Activated CD8-positive, alpha-beta T cell treated with anti-CD3 and anti-CD28 coated beads for 36 hours (primary cell): ENCODE data around the gene SIGLEC6. TPM values are rescaled to one million over a fixed set of nuclear protein-coding genes. Genes with fewer than 3 reads are reported as not detected.

Experiments used
- ATAC-seq: fragments of 200-7000 bp; cut with Tn5 transposase; one replicate; pipeline ENCODE4 v1.10.0; 2021; ENCODE audit warnings: mild to moderate bottlenecking, moderate library complexity
- CTCF ChIA-PET: fragments of 350-600 bp; sonication (Branson Sonifier 250); formaldehyde crosslinking; loops from one replicate; lab custom pipeline; 2021; ENCODE audit warnings: antibody characterized with exemption; lab: Charles Lee
- POLR2A ChIA-PET: fragments of 350-600 bp; sonication (Branson Sonifier 250); formaldehyde crosslinking; loops from one replicate; lab custom pipeline; 2021; ENCODE audit warnings: antibody characterized with exemption; lab: Charles Lee
- DNase-seq: peaks from one replicate; pipeline ENCODE4 v3.0.0-alpha.2; 2020
- H3K27ac Mint-ChIP-seq: one replicate; pipeline ENCODE4 v1.8.0; 2021; ENCODE audit warnings: mild to moderate bottlenecking, mixed read lengths
- H3K27me3 Mint-ChIP-seq: one replicate; pipeline ENCODE4 v1.8.0; 2021; ENCODE audit warnings: mixed read lengths
- H3K36me3 Mint-ChIP-seq: one replicate; pipeline ENCODE4 v1.8.0; 2021; ENCODE audit warnings: low read depth, mixed read lengths
- H3K4me1 Mint-ChIP-seq: one replicate; pipeline ENCODE4 v1.8.0; 2021; ENCODE audit warnings: low read depth, mixed read lengths
- H3K4me3 Mint-ChIP-seq: one replicate; pipeline ENCODE4 v1.8.0; 2021; ENCODE audit warnings: mild to moderate bottlenecking, moderate library complexity, mixed read lengths
- H3K9me3 Mint-ChIP-seq: one replicate; pipeline ENCODE4 v1.8.0; 2021; ENCODE audit warnings: mixed read lengths
- intact Hi-C: fragments of 100-400 bp; cut with micrococcal nuclease; formaldehyde crosslinking; loops from one replicate; pipeline ENCODE4 v1.10.0; 2022
- total RNA-seq, 2 experiments: library from RNA; stranded (reverse); gene quantifications; one replicate each; pipeline ENCODE4 v1.2.3, GENCODE V29; 2021
- TF ChIP-seq, protein P1 (sequence below): fragments of 200-600 bp; IDR thresholded peaks from one replicate; pipeline ENCODE4 v1.8.0; 2022; ENCODE audit warnings: antibody characterized with exemption, mild to moderate bottlenecking

SIGLEC6 gene
- total RNA-seq, 2 experiments from 2014 or later = not detected

DNA sequence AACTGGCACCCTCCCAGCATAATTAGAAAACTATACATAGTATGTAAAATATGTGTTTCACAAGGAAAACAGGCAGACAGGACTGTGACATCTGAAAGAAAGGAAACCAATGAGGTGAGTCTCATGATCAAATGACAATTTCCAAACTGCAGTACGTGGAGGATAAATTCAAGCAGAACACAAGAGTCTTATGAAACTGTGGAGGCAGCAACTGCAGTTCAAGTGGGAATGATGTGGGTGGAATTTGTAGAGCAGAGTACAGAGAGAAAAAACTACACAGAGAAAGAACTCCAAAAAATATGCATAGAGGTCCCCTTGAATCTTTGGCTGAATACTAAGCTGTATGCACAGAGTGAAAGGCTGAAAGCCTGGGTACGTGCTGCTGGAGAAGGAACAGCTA, 9.7 kb downstream of the SIGLEC6 start:
- no peaks in the 10 kb centered on the region for H3K36me3 Mint-ChIP-seq
- TF ChIP-seq, protein P1, sequence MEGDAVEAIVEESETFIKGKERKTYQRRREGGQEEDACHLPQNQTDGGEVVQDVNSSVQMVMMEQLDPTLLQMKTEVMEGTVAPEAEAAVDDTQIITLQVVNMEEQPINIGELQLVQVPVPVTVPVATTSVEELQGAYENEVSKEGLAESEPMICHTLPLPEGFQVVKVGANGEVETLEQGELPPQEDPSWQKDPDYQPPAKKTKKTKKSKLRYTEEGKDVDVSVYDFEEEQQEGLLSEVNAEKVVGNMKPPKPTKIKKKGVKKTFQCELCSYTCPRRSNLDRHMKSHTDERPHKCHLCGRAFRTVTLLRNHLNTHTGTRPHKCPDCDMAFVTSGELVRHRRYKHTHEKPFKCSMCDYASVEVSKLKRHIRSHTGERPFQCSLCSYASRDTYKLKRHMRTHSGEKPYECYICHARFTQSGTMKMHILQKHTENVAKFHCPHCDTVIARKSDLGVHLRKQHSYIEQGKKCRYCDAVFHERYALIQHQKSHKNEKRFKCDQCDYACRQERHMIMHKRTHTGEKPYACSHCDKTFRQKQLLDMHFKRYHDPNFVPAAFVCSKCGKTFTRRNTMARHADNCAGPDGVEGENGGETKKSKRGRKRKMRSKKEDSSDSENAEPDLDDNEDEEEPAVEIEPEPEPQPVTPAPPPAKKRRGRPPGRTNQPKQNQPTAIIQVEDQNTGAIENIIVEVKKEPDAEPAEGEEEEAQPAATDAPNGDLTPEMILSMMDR = no peak
- POLR2A ChIA-PET = no interaction called here
- intact Hi-C loops = no loop called here
- H3K4me1 Mint-ChIP-seq = no peaks in the 10 kb centered on the region
- CTCF ChIA-PET = interaction anchor here (0.6 to 1.1 kb wide), 2 partner anchors 49 to 135 kb away, joined by 3 to 6 read pairs; no protein-coding TSS in a partner anchor
- H3K27ac Mint-ChIP-seq = no peak overlapping the region
- H3K27me3 Mint-ChIP-seq = peaks cover 26% of the 10 kb centered on the region
- no peak overlapping the region for H3K4me3 Mint-ChIP-seq
- DNase-seq = no peak
- peaks cover 2% of the 10 kb centered on the region for H3K9me3 Mint-ChIP-seq
- no peak for ATAC-seq

DNA sequence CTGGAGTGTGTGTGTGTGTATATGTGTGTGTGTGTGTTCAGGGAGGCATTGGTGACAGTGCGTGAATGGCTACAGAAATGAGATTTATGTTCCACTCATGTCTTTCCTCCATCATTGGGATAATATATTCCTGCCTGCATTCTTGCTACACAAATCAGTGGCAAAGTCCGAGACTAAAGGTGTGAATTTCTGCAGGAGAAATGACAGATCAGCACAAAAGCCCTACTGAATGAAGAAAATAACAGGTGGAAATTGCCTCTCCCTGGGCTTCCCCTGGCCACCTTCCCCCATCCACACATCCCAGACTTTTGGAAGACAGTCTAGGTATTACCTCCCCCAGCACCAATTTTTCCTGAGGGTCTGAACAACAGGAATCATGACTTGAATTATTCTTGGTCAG, 10.1 kb downstream of the SIGLEC6 start:
- DNase-seq (no peak), ATAC-seq (no peak)
- peaks cover 2% of the 10 kb centered on the region for H3K9me3 Mint-ChIP-seq
- ChIA-PET CTCF (interaction anchor here (1.1 kb wide), 1 partner anchor 49 kb away, joined by 6 read pairs; no protein-coding TSS in a partner anchor), POLR2A (no interaction called here)
- intact Hi-C loops = no loop called here
- peaks cover 26% of the 10 kb centered on the region for H3K27me3 Mint-ChIP-seq
- H3K4me1 Mint-ChIP-seq = no peaks in the 10 kb centered on the region
- H3K36me3 Mint-ChIP-seq = no peaks in the 10 kb centered on the region
- no peak overlapping the region for H3K4me3 Mint-ChIP-seq
- TF ChIP-seq, protein P1 = no peak
- H3K27ac Mint-ChIP-seq = no peak overlapping the region

DNA sequence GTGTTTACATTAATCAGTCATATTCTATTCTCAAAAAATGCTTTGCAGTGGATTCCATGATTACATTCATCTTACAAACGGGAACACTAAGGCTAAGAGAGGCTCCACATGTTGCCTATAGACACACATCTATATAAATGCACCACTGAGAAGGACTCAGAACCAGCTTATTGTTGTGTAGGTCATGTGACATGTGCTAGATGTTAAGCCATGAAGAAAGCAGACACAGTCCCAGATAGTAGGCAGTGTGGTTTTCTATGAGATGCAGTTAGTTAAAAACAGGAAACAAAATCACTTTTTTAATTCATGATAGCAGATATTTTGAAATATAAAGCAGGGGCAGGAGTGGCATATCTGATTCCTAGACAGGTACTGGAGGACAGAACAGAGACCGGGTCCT, 10.7 kb downstream of the SIGLEC6 start:
- no peaks in the 10 kb centered on the region for H3K36me3 Mint-ChIP-seq
- H3K9me3 Mint-ChIP-seq = peaks cover 2% of the 10 kb centered on the region
- TF ChIP-seq, protein P1 = no peak
- H3K27me3 Mint-ChIP-seq = peaks cover 24% of the 10 kb centered on the region
- H3K27ac Mint-ChIP-seq = no peak overlapping the region
- no peak for ATAC-seq
- no peak overlapping the region for H3K4me3 Mint-ChIP-seq
- POLR2A ChIA-PET = no interaction called here
- no peak for DNase-seq
- intact Hi-C loops = no loop called here
- CTCF ChIA-PET = interaction anchor here (1.3 kb wide), 1 partner anchor 48 kb away, joined by 4 read pairs; no protein-coding TSS in a partner anchor
- H3K4me1 Mint-ChIP-seq = no peaks in the 10 kb centered on the region

DNA sequence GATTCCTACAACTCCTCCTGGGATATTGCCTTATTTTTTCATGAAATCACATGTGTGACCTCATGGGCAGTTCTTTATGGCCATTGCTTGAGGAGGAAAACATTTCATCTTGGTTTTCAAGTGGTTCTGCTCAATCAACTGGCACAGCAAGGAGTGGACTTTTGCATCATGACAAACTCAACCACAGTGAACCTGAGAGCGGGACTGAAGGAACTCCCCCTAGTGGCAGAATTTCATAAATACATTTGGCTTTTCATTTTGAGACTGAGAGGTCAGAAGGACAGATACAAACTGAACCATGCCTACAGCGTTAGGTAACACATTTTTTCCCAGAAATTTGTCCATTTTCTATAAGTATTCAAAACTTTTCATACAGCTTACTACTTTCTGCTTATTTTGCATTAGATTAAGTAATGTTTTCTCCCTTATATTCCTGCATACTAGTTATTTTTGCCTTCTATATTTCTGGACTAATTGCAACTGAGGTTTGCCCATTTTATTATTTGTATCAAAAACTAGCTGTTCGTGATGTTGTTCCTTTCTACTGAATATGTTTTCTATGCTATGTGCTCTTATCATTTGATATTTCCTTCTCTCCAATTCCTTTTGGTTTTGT, 16.5 kb downstream of the SIGLEC6 start:
- TF ChIP-seq, protein P1 = peak; percentile 80
- intact Hi-C loops = loop anchor here (2.0 to 5.0 kb wide), 2 partner anchors 43 to 92 kb away; no protein-coding TSS in a partner anchor
- Mint-ChIP-seq H3K36me3 (no peaks in the 10 kb centered on the region), H3K27me3 (peaks cover 17% of the 10 kb centered on the region), H3K27ac (no peak overlapping the region), H3K4me1 (peaks cover 6% of the 10 kb centered on the region), H3K4me3 (no peak overlapping the region), H3K9me3 (peaks cover 2% of the 10 kb centered on the region)
- DNase-seq = peak; percentile 32
- CTCF ChIA-PET = interaction anchor here (0.6 to 5.1 kb wide), 55 partner anchors 10 to 359 kb away, joined by 3 to 114 read pairs (median 4); partner anchors contain the start of gene SIGLEC10
- peak; percentile 53 for ATAC-seq
- POLR2A ChIA-PET = interaction anchor here (0.7 to 1.4 kb wide), 2 partner anchors 48 to 74 kb away, joined by 3 to 4 read pairs; no protein-coding TSS in a partner anchor

DNA sequence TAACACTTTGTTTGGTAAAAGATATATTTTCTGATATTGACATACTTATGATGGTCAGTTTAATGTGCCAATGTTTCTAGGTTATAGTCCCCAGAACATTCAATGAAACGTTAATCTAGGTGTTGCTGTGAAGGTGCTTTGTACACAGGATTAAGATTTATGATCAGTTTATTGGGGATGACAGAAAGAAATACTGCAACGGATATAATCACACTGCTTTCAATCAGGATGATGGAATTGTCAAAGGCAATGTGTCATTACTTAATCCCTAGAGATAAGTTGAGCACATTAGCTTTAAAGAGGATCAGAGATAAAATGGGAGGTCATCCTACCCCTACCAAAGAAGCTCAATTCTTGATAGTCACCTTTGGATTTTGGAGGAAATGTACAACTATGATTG, 17.5 kb downstream of the SIGLEC6 start:
- Mint-ChIP-seq H3K27me3 (peaks cover 17% of the 10 kb centered on the region), H3K36me3 (no peaks in the 10 kb centered on the region), H3K27ac (no peak overlapping the region), H3K9me3 (peaks cover 2% of the 10 kb centered on the region), H3K4me1 (peaks cover 6% of the 10 kb centered on the region), H3K4me3 (no peak overlapping the region)
- ATAC-seq (no peak), DNase-seq (no peak)
- intact Hi-C loops = loop anchor here (2.0 to 5.0 kb wide), 2 partner anchors 42 to 91 kb away; no protein-coding TSS in a partner anchor
- TF ChIP-seq, protein P1 = no peak
- ChIA-PET POLR2A (interaction anchor here (0.9 kb wide), 1 partner anchor 41 kb away, joined by 3 read pairs; no protein-coding TSS in a partner anchor), CTCF (interaction anchor here (0.6 to 5.1 kb wide), 30 partner anchors 9 to 358 kb away, joined by 3 to 114 read pairs (median 5); partner anchors contain the start of gene SIGLEC10)
